GM18498 (cell line): ENCODE results near the gene F12.
"Not testable (repeated sequence)": the region's sequence is repeated elsewhere in the genome, so short reads cannot be mapped to it uniquely, and the experiment has no call there.

Experiments
- ATAC-seq: cut with Tn5 transposase; IDR thresholded peaks from one replicate; pipeline ENCODE4 v1.9.1; 2021; ENCODE audit warnings: mild to moderate bottlenecking, moderate library complexity; ENCODE audit not compliant: unreplicated experiment

F12 gene

DNA sequence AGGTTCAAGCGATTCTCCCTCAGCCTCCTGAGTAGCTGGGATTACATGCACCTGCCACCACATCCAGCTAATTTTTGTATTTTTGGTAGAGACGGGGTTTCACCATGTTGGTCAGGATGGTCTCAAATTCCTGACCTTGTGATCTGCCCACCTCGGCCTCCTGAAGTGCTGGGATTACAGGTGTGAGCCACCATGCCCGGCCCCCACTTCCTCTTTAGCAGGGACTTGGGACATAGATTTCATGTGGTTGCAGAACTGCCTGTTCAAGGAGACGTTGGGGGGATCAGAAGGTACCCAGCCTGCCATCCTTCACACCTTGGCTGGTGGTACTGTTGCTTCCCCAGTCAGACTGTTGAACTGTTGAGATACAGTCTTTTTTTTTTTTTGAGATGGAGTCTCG is 7.7 kb upstream of the F12 start:
- not testable (repeated sequence) for ATAC-seq

DNA sequence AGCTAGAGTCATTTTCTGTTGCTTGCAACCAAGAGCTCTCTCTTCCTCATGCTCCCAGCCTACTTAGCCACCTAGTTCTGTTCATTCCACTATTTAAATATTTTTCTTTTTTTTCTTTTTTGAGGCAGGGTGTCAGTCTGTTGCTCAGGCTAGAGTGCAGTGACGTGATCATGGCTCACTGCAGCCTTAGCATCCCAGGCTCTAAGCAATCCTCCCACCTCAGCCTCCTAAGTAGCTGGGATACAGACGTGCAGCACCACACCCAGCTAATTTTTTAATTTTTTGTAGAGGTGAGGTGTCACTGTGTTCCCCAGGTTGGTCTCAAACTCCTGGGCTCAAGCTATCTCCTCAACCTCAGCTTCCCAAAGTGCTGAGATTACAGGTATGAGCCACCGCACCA is 5.1 kb upstream of the F12 start:
- no peak for ATAC-seq

DNA sequence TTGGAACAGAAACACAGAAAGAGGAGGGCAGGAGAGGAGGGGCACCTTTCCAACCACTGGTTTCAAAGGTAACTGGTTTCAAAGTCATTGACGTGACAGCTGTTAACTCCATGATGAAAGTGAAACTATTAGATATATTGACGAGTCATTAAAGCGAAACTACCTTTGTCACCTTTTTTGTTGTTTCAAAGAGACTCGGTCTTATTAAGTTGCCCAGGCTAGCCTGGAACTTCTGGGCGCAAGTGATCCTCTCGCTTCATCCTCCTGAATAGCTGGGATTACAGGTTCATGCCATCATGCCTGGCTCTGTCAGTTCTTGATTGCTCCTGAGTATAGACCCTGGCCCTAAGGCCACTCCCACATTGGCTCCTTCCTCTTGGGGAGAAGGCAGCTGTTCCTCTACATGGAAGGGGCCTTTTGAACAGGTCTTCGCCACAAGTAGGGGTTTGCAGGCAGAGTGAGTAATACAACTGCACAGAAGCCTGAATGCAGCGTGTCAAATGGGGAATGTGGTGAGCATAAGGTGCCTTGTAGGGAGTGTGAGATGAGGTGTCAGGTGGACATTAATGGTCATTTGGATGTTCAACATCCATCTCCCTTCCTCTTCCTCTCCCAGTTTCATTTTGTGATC is 3.4 kb upstream of the F12 start:
- peak; percentile 71 for ATAC-seq

DNA sequence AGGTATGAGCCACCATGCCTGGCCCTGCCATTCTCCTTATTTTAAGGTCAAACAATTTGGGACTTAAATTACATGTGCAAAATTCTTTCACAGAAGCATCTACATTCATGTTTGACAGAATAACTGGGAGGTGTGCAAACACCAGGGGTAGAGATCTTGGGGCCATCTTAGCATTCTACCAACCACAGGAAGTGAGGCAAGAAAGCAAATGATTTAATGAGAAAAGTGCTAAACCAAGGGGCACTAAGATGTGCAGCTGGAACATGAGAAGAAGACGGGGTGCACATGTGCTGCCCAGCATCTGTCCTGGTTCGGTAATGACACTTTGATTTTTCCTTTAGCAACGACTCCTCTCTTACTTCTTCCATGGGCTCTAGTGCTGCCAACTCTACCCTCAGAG is 1.2 kb upstream of the F12 start:
- no peak for ATAC-seq

DNA sequence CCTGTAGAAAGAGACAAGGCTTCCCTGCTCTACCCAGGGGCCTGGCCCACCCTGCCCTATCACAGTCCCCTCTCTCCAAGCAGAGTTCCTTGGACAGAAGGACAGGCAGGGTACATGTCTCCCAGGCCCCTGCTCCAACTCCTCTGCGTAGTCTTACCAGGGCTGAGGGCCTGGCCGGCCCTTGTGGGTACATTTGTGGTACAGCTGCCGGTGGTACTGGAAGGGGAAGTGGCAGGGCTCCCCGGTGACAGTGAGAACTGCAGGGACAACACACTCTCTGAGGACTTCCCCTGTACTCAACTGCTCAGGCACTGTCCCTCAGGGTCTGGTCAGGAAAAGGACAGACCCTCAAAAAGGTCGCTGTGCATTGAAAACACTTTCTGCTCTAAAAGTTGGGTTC is 3.6 kb downstream of the F12 start:
- no peak for ATAC-seq

DNA sequence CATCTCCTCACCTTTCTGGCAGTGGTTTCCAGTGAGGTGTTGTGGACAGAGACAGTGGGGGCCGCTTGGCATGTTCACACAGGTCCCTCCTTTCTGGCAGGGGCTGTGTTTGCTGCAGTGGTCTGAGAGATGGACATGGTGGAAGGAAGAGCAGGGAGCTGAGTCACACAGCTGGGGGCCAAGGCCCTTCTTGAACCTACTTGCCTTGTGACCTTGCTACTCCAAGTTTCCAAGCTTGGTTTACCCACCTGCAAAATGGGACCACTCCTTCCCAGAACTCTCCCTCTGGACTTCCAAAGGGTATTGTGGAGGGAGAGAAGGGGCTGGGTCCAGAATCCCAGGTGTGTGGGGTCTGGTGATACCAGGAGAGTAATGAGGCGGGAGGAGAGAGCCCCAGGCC is 4.1 kb downstream of the F12 start:
- no peak for ATAC-seq

DNA sequence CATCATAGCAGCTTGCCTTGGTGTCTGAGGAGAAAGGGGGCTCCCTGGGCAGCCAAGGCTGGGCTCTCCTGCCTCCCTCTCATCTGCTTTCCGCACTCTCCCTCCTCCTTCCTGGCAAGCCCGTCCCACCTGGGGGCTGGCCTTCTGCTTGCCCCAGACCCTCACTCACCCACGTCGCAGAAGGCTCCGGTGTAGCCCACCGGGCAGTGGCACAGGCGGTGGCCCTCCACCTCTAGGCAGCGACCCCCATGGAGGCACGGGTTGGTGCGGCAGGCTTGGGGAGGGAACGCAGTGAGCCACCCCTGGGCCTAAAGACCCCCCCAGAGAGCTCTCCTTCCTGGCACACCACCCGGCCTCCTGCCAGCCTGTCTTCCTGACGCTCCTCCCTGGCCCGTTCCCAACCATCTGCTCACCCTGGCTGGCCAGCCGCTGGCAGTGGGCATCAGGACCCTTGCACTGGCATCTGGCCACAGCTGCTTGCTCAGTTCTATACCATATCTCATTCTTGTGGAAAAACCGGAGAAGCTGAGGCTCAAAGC is 4.7 kb downstream of the F12 start:
- ATAC-seq, result no peak

DNA sequence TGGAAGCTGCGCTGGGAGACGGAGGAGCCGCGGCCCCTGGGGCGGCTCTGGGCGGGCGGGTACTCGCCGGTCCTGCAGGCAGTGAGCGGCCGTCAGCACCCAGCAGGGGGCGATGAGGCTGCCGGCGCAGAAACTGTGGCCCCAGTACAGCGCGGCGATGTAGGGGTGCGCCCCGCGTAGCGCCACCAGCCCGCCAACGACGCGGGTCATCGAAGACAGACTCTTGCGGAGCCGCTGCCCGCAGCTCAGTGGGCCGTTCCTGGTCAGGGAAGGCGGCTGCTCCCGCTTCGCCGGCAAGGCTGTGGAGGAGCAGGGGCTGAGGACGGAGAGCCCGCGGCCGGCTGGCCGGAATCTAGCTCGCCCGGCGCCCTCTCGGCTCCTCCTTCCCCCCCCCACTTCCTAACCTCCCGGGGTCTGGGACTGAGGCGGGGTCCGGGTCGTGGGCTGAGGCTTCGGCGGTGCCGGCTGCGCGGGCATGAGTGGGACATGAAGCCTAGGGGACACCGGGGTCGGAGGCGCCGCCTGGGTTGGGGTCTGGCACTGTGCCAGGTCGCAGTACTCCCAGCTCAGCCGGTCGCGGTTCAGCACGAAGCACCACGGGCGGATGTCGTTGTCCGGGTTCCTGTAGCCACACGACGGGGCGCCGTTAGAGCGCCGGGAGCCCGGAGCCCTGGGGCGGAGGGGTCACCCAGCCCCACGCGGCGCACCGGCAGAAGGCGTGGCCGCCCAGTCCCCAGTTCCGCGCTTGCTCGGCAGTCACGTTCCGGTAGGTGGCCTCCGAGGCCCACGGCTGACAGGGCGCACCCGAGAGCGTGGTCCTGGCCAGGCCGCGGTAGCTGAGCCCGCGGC is 5.3 kb downstream of the F12 start:
- ATAC-seq, result peak; percentile 82

DNA sequence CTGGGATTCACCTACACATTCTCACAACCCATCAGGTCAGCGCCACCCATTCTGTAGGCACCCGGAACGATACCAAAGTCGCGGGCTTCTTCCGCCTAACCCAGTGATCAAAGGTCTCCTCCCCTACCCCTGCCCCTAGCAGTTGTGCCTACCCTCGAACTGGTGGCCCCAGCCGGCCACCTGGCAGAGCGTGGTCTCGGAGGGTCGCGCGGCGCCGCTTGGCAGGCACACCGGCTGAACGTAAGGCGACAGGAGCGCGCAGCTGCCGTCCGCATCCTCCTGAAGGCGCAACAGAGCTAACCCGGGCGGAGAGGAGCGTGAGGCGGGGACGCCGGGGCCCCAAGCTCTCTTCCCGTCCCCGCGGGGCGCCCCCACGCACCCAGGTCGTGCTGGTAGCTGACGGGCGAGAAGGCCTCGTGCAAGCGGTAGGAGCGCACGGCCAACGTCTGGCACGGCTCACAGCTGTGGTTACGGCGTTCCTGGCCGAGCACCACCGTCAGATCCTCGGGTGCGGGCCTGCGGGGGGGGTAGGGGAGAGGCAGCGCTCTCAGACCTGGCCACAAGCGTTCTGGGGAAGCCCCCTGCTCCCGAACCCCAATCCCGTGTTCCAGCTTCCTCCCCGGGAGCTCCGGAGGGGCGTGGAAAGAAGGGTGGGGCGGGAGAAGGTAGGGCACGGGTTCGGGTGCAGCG is 6.1 kb downstream of the F12 start:
- ATAC-seq, result peak; percentile 35

DNA sequence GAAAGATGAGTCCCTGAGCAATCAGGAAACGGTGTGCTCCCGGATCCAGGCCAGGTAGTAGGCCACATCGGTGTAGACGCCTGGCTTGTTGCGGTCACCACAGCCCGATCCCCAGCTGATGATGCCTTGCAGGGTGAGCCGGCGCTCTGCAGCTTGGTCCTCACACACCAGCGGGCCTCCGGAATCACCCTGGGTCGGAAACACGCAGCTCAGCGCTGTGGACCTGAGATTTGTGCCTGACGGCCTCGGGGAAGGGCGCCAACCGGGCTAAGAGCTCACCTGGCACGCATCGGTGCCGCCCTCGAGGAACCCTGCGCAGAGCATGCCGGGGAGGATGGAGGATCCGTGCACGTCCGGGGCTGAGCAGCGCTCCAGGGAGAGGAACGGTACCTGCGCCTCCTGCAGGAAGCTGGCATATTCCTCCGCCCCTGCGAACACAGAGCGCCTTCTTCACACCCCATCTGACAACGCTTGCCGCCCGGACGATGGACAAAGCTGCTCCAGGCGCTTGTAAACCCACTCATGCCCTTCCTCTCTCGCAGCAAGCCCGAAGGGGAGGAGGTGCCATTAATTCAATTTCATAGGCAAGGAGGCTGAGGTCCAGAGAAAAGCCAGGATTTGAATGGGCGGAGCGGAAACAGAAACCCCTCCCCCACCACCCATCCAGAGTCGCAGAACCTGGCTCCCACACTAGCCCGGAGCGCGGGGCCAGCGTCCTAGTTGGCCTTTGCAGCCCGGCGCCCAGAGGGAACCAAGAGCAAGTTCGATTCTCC is 6.9 kb downstream of the F12 start:
- no peak for ATAC-seq

DNA sequence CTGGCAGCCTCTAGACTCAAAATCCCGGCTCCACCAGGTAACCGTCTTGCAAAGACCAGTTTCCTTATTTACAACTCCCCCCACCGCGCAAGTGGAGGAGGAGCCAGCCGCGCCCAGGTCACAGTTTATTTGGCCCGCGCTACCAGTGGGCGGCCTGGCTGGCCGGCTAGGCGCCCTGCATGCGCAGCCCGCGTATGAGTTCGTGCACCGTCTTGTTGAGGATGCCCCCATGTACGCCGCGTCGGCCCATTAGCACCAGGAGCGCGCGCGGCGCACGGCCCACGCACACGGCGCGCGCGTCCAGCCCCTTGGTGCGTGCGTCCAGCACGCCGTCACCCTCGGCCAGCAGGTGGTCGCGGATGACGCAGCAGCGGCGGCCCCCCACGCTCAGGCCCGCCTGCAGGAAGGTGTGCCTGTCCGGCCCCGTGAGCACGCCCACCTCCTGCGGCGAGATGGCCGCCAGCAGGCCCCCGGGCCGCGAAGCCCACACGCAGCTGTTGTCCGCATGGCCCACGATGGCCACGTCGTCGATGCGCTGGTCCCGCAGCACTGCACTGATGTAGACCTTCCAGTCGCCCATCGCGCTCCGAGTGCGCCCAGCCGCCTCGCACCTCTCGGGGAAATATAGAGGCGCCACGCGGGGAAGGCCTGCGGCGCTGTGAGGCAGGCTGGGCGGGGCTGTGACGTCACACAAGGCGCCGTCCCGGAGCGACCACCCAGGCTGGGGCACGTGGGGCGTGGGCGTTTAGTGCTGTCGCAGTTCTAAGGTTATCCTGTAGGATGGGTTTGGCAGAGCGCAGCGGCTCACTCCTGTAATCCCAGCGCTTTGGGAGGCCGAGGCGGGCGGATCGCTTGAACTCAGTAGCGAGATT is 9.1 kb downstream of the F12 start, which contains the start of gene PFN3:
PFN3 (minus strand) TSS at position 665 of the 872 bp plus-strand sequence; CDS start at position 580, 85 bp downstream.
- ATAC-seq, result no peak

DNA sequence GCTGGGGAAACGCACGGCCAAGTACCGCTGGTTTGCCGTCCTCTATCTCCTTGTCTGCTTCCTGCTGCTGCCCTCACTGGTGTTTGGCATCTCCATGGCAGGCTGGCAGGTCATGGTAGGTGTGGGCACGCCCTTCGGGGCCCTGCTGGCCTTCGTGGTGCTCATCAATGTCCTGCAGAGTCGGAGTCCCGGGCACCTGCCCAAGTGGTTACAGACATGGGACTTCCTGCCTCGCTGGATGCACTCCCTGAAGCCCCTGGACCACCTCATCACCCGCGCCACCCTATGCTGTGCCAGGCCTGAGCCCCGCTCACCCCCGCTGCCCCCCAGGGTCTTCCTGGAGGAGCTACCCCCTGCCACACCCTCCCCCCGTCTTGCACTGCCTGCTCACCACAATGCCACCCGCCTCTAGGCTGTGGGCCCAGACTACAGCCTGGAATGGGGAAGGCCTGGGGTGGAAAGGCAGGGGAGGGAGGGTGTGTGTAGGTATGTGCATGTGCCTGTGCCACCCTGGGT is 11.4 kb downstream of the F12 start:
- ATAC-seq, result no peak

DNA sequence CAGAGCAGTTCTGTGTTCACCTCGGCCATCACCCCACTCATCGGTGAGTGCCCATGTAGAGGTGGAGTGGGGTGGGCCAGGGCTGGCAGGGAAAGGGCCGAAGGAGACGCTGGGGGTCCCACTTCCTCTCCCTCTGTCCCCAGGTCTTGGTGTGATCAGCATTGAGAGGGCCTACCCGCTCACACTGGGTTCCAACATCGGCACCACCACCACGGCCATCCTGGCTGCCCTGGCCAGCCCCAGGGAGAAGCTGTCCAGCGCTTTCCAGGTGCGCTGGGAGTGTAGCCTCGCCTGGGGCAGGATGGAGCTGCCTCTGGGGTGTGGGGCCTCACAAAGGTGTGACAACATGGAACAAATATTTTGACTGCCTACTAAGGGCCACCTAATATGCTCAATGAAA is 12.6 kb downstream of the F12 start:
- no peak for ATAC-seq

DNA sequence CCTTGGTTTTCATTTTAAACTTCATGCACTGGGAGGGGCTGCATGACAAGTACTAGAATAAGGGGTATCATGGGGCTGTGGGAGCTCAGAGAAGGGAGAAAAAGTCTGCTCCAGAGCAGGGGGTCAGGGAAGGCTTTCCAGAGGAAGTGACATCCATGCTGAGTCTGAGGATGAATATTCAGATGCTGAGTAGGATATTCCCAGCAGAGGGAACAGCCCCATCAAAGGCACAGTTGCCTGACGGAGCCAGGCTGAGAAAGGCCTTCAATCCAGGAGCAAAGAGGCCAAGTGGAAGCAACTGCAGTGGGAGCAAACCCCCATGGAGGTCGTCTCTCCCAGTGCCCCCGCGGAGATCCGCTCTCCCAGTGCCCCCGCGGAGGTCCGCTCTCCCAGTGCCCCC is 13.3 kb downstream of the F12 start:
- ATAC-seq, result no peak

DNA sequence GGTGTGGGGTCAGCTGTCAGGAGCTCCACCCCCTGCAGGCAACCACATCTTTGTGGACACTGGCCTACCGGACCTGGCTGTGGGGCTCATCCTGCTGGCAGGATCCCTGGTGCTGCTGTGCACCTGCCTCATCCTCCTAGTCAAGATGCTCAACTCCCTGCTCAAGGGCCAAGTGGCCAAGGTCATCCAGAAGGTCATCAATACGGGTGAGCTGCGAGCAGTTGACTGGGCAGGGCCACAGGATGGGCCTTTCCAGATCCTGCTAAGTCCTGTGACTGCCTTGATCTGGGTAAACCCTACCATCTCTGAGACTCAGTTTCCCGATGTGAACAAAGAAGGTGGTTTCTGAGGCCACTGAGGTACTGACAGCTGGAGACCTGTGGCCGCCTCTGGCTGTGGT is 15.4 kb downstream of the F12 start:
- ATAC-seq, result no peak

DNA sequence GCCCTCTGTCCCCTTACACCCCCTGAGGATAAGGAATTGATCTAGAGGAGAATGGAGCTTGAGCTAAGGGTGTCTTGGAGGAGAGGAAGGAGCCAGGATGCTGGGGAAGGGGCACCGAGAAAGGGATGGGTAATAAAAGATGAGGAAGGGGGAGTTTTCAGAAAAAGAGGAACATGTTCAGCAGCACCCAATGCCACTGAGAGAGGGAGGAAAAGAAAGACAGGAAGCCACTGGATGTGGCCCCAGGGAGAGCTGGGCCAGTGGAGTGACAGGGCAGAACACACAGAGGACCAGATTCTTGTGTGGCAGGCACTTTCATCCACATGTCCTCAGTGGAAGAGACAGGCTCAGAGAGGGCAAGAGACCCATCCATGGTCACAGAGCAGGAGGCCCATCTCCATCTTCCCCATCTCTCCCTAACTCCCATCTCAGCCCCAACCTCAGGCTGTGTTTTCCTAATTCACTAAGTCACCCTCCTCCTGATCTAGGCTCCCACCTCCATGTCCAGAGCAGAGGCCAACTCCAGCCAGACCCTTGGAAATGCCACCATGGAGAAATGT is 16.1 kb downstream of the F12 start:
- ATAC-seq, result no peak

DNA sequence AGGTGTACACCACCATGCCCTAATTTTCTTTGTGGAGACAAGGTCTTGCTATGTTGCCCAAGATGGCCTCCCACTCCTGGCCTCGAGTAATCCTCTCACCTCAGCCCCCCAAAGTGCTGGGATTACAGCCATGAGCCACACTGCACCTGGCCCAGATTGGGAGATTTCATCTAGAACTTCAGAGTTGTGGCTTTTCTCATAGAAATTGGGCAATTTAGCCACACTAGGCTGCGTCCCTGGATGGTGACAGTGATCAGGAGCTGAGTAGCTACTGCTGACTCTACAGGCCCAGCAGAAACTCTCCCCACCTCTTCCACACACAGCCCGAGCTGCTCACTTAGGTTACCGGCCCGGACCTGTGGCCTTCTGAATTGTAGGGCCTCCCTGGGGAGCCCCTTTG is 16.6 kb downstream of the F12 start:
- no peak for ATAC-seq

DNA sequence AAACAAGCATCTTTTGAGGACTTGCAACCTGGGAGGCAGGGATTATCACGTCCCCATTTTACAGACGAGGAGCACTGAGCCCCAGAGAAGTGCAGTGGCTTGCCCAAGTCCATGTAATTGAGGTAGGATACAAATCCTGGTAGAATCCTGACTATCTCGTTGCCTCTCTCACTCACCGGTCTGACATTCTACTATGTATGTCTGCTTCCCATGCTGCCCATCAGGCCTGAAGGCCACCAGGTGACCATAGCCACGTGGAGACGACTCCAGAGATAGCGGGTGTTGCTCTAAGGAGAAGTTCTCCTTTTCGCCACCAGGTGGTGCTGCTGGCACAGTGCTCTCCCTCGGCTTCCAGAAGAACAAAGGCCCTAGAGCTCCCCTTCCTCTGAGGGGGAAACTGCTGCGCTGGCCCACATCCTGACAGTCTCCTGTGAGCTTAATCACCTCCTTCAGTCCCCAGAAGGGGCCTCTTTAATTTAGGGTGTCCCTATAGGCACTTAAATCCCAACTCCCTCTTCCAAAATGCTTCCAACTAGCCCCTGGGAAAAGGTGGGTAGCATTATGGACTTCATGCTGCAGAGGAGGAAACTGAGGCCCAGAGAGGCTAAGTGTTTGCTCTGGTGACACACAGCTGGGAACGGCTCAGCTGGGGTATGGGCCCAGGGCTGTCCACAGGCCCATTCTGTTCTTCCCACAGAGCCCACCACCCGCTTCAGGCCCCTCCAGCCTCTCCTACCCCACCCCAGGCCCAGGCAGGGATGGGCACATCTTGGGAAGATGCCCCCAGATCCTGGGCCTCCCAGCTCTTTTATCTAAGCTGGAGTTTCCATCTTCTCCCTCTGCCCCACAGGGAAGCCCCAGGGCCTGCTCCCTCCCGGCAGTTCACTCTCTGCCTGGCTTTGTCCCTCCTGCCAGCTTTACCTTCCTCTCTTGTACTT is 18.7 kb downstream of the F12 start:
- ATAC-seq, result peak; percentile 75
